HS-27A (cell line): ENCODE data around the gene MSANTD1.

Experiments
- DNase-seq: peaks from one replicate; pipeline ENCODE4 v3.0.0-alpha.2; 2012; ENCODE audit warnings: low read depth, missing footprints

The MSANTD1 gene

DNA sequence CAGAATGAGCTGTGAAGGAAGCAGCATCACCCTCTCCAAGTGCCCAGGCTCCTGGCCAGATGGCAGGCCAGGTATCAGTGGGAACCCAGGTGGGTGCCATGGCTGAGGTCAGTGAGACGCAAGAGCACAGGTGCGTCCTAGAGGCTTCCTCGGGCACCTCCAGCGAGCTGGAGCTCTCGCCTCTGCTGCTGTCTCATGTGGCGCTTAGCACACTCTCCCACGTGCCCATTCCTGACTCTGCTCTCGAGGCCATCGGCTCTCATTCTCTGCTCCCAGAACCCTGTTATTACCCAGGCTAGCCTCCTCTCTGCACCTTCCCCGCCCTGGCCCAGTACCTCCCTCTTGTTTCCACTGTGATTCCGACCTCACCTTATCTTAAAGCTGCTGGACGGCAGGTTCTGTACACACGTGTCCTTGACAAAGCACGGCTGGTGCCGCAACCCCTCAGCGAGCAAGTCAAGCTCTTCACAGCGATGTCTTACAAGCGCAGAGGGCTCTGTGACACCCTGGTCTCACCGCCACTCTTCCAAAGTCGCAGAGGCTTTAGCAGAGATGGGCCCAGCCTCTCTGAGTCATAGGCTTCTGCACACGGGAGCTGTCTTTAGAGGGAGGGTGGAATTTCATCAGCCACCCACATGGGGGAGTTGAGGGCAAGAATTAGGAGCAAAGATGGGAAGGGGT is 15.4 kb upstream of the MSANTD1 start:
- no peak for DNase-seq

DNA sequence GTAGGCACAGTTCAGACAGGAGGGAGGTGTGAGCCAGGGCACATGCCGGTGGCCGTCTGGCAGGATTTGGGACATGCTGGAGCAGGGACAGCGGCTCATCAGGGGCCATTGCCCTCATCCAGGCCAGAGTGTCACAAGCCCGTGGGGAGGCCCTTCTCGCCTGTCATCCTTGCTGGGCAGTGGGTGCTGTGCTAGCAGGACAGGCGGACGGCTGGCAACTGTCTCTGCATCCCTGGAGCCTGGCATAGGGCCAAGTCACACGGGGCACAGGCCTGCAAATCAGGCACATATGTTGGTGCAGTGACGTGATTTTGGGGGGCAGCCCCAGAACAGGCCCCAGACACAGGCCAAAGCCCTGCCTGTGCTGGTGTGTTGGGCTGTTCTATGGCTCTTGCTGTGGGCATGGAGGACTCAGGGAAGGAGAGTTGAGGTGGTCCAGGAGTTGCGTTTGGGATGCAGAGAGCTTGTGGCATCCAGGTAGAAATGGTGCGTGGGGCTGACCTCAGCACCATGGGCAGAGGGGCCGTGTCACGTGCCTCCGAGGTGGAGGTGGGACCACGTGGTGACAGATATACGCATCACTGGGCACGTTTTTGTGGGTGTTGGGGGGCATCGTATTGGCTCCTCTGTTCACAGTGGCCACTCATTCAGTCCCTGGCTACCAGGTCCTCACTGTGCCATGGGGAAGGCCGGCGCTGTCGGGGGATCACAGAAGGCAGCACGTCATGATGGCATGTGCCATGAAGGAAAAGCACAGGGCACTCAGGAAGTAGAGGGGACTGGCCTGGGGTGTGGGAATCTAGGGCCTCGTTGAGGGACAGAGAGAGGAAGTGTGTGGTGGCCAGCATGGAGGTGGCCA is 14.6 kb upstream of the MSANTD1 start:
- DNase-seq, result no peak

DNA sequence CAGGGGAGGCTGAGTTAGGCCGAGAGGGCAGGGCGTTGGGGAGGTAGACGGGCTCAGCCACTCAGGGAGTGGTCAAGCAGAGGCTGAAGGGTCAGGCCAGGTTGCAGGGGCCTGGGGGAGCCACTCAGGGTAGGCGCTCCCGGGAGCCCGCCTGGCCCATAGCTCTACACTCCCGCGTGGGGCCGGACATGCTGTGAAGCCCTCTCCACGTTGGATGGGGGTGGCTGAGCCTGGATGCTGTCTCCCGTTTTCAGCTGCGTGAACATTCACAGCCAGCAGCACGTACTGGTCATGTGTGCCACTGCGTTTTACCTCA is 14.0 kb upstream of the MSANTD1 start:
- DNase-seq, result no peak

DNA sequence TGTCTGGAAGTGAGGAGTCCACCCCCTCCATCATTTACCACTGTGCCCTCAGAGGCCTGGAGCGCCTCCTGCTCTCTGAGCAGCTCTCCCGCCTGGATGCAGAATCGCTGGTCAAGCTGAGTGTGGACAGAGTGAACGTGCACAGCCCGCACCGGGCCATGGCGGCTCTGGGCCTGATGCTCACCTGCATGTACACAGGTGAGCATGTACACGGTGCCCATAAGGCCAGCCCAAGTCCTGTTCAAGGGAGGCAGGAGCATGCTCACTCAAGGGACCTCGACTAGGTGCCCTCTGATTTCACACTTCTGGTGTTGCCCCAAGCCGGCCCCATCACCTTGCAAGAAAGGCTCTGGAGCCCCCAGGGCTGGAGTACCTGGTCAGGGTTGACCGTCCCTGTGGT is 13.4 kb upstream of the MSANTD1 start:
- DNase-seq, result no peak

DNA sequence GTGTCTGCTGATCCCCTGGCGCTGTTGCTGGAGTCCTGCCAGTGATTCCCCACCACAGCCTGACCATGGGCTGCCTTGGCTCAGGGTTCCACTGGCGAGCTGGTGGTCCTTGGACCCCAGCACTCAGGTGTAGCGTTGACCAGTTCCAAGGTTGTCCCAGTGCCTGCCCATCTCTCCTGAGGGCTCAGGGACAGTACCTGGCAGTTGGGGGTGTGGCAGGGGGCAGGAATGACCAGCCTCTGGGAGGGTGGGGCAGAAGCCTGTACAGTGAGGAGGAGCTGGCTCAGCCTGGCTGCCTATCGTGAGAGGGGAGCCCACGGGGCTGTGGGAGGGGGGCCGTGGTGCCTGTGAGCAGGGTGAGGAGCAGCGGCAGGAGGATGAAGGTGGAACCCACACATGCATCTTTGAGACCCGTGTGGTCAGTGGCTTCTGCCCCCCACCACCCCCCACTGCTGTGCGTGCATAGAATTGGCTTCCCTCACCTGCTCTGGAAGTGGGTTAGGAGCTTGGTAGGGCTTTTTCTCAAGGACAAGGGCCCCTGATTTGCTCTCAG is 12.6 kb upstream of the MSANTD1 start:
- DNase-seq, result no peak

DNA sequence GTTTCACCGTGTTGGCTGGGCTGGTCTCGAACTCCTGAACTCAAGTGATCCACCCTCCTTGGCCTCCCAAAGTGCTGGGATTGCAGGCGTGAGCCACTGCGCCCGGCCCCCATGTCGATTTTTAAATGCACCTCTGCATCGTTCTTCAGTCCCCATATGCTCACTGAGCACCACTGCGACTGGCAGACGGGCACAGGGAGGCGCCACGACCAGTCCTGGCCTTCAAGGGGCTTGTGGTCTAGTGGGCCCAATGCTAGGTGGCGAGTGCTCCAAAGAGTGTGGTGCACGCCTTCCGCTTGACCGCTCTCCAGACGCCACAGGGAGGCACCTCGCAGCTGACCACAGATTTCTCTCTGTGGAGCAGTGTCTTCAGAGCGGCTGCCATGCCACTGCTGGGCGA is 11.7 kb upstream of the MSANTD1 start:
- no peak for DNase-seq

DNA sequence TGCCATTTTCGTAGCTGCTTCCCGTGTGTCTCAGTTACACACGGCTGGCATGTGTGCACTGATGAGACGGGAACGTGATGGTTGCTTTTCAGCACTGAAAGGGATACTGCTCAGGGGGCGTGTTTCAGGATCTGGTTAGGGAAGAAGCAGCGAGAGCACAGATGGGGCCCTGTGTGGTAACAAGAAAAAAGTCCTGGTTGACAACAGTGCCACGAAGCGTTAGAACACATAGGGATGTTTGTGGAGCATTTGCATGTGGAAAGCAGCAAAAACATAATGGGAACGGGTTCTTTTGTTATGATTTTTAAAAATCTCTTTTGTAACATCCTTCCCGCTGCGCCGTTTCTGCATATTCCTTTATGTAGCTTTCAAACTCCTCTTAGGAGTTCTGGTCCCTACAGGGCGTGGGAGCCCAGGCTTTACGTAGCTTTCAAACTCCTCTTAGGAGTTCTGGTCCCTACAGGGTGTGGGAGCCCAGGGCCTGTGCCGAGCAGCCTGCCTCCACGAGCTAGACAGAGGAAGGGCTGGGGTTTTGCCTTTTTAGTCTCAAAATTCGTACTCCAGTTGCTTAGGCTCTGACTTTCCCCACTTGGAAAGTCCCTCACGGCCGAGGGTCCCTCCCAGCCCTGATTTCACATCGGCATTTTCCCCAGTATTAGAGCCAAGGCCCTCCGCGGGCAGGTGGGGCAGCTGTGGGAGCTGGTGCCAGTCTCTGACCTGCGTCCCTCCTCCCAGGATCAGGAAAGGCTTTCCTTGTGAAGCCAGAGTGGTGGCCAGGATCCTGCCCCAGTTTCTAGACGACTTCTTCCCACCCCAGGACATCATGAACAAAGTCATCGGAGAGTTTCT is 11.0 kb upstream of the MSANTD1 start:
- DNase-seq, result no peak

DNA sequence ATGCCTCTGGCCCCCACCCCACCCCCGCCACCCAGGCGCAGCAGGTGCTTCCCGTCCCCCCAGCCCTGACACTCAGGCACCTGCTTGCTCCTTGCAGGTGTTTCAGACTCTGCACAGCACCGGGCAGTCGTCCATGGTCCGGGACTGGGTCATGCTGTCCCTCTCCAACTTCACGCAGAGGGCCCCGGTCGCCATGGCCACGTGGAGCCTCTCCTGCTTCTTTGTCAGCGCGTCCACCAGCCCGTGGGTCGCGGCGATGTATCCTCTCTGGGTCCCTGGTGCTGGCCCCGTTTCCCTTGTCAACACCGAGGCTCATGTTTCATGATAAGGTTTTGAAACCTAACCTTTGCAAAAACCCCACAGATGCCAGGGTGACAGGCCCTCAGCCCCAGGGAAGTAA is 10.2 kb upstream of the MSANTD1 start:
- no peak for DNase-seq

DNA sequence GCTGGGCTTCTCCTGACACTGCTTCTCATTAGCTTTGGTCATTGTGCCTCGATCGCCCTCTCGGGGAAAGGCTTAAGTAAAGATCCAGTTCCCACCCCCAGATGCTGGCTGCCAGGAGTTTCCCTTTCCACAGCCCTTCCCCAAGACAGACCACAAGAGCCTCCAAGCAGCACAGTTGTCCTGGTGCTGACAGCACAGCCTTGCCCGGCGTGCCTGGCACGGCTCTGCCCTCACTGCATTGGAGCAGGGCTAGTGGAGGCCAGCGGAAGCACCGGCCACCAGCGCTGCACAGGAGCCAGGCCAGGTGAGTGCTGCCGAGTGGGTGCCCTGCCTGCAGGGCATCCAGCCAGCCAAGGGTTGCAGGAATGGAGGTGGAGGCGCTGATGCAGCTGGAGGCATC is 9.7 kb upstream of the MSANTD1 start:
- no peak for DNase-seq

DNA sequence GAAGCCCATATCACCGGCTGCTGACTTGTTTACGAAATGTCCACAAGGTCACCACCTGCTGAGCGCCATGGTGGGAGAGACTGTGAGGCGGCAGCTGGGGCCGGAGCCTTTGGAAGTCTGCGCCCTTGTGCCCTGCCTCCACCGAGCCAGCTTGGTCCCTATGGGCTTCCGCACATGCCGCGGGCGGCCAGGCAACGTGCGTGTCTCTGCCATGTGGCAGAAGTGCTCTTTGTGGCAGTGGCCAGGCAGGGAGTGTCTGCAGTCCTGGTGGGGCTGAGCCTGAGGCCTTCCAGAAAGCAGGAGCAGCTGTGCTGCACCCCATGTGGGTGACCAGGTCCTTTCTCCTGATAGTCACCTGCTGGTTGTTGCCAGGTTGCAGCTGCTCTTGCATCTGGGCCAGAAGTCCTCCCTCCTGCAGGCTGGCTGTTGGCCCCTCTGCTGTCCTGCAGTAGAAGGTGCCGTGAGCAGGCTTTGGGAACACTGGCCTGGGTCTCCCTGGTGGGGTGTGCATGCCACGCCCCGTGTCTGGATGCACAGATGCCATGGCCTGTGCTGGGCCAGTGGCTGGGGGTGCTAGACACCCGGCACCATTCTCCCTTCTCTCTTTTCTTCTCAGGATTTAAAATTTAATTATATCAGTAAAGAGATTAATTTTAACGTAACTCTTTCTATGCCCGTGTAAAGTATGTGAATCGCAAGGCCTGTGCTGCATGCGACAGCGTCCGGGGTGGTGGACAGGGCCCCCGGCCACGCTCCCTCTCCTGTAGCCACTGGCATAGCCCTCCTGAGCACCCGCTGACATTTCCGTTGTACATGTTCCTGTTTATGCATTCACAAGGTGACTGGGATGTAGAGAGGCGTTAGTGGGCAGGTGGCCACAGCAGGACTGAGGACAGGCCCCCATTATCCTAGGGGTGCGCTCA is 8.7 kb upstream of the MSANTD1 start:
- no peak for DNase-seq

DNA sequence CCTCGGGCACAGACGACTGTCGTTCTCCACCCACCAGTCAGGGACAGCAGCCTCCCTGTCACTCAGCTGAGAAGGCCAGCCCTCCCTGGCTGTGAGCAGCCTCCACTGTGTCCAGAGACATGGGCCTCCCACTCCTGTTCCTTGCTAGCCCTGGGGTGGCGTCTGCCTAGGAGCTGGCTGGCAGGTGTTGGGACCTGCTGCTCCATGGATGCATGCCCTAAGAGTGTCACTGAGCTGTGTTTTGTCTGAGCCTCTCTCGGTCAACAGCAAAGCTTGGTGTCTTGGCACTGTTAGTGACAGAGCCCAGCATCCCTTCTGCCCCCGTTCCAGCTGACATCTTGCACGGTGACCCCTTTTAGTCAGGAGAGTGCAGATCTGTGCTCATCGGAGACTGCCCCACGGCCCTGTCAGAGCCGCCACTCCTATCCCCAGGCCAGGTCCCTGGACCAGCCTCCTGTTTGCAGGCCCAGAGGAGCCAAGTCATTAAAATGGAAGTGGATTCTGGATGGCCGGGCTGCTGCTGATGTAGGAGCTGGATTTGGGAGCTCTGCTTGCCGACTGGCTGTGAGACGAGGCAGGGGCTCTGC is 7.9 kb upstream of the MSANTD1 start:
- no peak for DNase-seq

DNA sequence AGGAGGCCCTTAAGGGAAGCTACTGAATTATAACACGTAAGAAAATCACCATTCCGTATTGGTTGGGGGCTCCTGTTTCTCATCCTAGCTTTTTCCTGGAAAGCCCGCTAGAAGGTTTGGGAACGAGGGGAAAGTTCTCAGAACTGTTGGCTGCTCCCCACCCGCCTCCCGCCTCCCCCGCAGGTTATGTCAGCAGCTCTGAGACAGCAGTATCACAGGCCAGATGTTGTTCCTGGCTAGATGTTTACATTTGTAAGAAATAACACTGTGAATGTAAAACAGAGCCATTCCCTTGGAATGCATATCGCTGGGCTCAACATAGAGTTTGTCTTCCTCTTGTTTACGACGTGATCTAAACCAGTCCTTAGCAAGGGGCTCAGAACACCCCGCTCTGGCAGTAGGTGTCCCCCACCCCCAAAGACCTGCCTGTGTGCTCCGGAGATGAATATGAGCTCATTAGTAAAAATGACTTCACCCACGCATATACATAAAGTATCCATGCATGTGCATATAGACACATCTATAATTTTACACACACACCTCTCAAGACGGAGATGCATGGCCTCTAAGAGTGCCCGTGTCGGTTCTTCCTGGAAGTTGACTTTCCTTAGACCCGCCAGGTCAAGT is 6.9 kb upstream of the MSANTD1 start:
- no peak for DNase-seq

DNA sequence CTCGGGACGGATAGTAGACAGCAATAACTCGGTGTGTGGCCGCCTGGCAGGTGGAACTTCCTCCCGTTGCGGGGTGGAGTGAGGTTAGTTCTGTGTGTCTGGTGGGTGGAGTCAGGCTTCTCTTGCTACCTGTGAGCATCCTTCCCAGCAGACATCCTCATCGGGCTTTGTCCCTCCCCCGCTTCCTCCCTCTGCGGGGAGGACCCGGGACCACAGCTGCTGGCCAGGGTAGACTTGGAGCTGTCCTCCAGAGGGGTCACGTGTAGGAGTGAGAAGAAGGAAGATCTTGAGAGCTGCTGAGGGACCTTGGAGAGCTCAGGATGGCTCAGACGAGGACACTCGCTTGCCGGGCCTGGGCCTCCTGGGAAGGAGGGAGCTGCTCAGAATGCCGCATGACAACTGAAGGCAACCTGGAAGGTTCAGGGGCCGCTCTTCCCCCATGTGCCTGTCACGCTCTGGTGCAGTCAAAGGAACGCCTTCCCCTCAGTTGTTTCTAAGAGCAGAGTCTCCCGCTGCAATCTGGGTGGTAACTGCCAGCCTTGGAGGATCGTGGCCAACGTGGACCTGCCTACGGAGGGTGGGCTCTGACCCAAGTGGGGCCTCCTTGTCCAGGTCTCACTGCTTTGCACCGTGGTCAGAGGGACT is 5.7 kb upstream of the MSANTD1 start:
- DNase-seq, result no peak

DNA sequence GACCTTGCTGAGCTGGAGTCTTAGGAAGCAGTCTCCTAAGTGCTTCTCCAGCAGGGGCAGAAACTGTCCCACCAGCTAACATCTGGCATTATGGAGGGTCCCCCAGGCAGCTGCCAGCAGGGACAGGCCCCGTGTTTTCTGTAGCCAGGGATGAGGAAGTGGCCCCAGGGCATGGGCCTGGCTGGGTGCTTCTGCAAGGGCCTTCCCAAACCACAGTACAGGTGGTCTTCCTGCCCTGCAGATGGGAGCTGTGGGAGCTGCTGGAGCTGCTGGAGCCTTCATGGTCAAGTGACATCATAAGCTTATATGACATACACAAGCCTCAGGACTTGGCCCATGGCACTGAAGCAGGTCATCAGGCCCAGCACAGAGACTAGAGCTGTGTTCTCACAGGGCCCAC is 5.0 kb upstream of the MSANTD1 start:
- no peak for DNase-seq

DNA sequence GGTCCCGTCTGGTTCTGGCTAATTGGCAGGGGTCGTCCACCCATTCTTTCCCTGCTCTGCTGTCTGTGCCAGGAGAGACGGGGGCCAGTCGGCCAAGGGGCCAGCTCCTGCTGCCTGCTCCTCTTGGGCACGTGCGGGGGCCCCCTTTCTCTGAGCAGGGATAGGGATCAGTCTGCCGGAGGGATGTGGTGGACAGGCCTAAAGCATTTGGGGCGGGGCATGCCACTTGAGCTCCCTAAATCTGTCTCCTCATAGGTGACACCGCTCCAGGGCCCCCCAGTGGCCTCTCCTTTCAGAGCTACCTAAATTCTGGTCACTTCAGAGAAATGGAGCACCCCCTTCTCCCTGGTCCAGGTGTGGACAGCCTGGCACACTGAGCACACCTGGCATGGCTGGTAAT is 4.2 kb upstream of the MSANTD1 start:
- DNase-seq, result no peak

DNA sequence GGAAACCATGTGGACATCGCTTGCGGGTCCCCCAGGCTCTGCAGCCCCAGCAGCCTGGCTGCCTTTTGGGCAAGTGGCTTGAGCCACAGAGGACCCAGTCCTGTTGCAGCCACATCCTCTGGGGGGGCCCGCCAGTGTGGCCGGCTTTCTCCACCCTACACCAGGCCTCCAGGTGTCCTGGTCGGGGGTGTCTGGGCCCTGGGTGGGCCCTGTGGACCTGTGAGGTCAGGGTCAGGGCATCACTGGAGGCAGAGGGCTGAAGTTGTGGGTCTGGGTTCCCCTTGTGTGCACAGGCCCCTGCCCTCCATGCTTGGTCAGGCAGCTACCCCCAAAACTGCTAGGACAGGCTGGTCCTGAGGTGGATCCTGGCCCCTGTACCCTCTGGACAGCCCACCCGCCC is 3.3 kb upstream of the MSANTD1 start:
- DNase-seq, result no peak

DNA sequence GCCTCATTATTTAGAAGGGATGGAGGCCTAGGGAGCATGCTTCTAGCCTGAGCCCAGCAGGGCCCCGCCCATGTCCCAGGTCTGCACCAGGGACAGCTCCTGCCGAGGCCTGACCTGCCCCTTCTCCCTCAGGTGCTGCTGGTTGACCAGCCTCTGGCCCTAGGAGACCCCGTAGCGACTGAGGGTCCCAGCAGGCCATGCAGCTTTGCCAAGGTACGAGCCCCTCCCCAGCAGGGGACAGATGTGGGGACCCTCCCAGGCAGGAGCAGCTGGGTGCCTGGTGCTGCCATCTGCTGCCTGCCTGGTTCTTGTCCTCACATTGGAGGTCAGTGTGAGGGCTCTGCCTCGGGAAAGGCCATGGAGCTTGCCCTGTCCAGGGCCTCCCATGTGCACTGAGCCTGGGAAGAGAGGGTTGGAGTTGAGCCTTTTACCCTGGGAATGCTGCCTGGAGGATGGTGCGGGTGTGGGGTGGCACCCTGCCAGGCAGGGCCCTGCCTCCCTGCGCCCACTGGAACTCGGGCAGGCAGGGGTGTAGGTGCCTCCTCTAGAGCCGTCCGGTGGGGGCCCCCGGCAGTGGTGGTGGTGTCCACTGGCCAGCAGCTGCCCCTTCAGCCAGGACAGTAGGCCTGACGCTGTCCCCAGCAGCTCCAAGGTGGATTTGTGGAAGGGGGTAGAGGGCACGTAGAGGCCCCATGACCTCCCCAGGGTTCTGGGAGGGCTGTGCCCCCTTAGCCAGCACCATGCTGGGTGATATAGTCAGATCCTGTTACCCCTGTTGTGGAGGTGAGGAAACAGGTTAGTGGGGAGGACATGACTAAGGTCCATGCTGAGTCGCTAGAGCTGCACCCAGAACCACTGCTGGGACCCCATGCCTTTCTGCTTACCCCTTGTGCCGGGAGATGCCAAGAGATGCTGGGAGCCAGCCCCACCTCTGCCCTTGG is 2.2 kb upstream of the MSANTD1 start:
- no peak for DNase-seq

DNA sequence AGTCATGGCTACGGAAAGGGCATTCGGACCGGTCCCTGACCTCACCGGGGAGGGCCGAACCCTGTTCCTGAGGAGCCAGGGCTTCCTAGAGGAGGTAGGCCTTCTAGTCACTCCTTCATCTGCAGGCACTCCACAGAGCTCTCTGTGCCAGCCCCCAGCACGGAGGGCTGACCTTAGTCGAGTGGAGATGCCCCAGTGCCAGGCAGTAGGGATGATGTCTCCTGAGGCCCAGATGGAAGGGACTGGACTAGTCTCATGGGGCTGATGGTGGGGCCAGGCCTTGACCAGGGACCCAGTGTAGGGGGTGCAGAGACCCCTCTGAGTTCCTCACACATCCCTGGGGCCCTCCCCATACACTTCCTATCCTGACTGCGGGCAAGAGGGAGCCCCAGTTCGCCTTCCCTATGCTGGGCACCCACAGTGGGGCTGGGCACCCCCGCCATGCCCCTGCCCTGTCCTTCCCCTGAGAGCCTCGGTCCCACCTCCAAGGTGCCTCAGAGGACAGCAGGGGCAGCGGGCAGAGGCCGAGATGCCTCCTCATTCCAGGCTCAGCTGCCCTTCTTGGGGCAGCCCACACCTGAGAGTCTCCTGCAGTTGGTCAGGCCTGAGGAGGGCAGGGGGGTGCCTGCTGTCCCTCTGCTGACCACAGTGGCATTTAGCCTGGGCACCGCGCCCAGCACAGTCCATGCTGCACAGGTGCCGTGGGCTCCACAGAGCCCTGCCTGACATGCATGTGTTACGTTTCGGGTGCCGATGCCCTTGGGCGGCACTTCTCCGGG is 1.4 kb upstream of the MSANTD1 start:
- DNase-seq, result no peak
